Fibroblast of skin of left quadriceps (primary cell): ENCODE results near the gene OR4F17.
"Not testable (repeated sequence)": the region's sequence is repeated elsewhere in the genome, so short reads cannot be mapped to it uniquely, and the experiment has no call there.

Experiments
- DNase-seq, 2 experiments: peaks; one replicate each; pipeline ENCODE4 v3.0.0-alpha.2; 2013; ENCODE audit warnings: low read depth in 2 of 2

The OR4F17 gene, protein sequence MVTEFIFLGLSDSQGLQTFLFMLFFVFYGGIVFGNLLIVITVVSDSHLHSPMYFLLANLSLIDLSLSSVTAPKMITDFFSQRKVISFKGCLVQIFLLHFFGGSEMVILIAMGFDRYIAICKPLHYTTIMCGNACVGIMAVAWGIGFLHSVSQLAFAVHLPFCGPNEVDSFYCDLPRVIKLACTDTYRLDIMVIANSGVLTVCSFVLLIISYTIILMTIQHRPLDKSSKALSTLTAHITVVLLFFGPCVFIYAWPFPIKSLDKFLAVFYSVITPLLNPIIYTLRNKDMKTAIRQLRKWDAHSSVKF

DNA sequence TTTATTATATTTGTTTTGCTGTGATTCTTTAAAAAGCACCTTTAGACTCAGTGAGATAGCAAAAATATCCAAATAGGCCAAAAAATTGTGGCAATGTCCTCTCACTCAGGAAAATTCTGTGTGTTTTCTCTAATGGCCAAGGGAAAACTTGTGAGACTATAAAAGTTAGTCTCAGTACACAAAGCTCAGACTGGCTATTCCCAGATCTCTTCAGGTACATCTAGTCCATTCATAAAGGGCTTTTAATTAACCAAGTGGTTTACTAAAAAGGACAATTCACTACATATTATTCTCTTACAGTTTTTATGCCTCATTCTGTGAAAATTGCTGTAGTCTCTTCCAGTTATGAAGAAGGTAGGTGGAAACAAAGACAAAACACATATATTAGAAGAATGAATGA is at the start of gene OR4F17:
TSS of gene OR4F17 (plus strand) at position 301 of the 400 bp plus-strand sequence. CDS start 3,575 bp downstream, outside the sequence.
- not testable (repeated sequence) for DNase-seq

DNA sequence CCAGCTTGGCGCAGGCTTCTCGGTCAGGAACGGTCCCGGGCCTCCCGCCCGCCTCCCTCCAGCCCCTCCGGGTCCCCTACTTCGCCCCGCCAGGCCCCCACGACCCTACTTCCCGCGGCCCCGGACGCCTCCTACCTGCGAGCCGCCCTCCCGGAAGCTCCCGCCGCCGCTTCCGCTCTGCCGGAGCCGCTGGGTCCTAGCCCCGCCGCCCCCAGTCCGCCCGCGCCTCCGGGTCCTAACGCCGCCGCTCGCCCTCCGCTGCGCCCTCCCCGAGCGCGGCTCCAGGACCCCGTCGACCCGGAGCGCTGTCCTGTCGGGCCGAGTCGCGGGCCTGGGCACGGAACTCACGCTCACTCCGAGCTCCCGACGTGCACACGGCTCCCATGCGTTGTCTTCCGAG is 36.1 kb upstream of the OR4F17 start:
- DNase-seq, result not testable (repeated sequence)

DNA sequence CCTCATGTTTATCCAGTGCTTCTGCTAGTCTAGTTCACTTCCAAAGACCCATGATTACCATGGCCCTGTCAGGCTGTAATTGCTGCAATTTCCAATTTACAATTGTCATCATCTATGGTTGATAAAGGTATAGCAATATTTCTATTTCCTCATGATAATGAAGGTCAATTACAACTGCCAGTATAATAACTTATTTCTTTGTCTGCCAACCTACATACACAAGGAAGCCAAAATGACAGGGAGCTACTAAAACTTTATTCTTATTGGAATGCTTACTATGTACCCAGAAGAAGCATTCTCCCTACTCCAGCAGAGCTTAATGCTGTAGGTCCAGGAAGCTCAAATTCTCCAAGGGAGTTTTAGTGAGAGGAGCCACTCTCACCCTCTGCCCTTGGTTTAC is 24.0 kb upstream of the OR4F17 start:
- DNase-seq, result not testable (repeated sequence)

DNA sequence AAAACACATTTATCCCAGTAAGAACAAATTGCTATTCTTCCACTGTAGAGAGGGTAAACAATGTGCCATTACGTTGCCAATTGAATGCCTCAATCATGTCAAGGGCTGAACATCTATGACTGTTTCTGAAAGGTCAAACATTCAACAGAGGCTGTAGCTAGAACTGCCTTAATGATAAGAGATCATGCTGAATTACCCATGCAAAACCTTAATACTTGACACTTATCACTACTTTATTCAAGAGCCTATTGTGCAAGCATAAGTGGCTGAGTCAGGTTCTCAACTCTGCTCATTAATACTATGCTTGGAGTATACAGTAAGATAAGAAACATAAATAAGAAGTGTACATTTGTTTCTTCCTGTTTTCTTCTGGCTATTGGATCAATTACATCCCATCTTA is 23.3 kb upstream of the OR4F17 start:
- not testable (repeated sequence) for DNase-seq

DNA sequence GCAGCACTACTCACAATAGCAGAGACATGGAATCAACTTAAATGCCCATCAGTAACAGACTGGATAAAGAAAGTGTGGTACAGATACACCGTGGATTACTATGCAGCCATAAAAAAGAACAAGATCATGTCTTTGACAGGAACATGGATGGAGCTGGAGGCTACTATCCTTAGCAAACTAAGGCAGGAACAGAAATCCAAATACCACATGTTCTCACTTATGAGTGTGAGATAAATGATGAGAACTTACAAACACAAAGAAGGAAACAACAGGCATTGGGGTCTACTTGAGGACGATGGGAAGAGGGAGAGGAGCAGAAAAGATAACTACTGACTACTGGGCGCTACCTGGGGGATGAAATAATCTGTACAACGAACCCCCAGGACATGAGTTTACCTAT is 16.2 kb upstream of the OR4F17 start:
- not testable (repeated sequence) for DNase-seq

DNA sequence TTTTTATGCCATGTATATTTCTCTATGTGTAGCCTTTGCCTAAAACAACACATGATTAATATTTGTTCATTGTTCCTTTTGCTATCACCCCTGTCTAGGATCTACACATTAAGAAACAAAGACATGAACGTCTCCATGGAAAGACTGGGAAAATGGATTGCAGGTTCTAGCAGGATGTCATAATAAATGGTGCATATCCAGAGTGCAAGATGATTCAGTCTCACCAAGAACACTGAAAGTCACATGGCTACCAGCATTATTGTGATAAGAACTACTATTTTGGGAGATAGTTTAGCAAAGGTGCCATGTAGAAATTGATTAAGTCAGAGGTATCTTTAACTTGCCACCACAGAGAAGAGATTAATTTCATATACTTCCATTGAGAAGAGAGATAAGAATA is 12.1 kb upstream of the OR4F17 start:
- not testable (repeated sequence) for DNase-seq

DNA sequence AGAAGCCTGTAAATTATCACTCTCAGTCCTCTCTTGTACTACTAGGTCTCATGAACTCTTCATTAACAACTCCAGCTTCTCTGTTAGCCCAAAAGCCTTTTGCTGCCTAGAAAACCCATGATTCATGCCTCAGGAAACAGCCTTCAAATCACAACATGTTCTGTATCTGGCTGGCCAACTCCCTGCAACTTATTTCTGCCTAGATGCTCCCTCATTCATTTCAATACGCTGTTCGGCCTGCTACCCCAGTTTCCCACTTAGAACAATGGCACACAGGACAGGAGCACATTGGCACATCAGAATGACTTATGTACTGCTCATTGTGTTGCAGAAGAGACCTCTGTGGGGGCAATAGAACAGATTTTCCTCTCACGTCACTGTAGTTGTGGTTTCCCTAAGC is 9.3 kb upstream of the OR4F17 start:
- not testable (repeated sequence) for DNase-seq

DNA sequence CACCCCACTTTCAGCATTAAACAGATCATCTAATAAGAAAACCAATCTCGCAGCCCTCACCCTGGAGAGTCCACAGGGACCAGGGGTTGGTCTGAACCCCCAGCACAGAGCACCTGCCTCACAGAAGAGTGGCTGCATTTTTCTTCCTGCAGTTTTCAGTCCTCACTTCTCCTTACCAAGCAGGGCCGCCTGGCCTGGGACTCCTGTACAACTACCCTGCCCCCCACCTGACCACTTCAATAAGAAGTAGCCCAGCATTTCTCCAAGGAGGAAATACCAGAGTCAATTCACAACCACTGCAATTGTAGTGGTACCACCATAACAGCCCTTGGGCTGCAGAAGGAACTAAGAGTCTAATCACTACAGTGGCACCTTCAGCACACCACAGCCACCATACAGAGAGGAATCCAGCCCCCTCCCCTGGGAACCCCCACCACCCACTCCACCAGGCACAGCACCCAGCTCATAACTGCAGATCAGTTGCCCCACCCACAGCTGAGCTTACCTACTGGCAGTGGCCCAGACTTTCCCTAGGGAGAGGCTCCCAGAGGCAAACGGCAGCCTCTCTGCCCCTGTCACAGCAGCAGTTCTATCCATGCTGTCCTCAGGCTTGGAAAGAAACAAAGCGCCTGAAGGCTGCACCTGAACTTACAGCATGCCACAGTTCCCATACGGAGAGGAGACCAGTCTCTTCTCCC is 13.7 kb downstream of the OR4F17 start:
- not testable (repeated sequence) for DNase-seq
